ENCODE results near the gene SYT1.

DNA sequence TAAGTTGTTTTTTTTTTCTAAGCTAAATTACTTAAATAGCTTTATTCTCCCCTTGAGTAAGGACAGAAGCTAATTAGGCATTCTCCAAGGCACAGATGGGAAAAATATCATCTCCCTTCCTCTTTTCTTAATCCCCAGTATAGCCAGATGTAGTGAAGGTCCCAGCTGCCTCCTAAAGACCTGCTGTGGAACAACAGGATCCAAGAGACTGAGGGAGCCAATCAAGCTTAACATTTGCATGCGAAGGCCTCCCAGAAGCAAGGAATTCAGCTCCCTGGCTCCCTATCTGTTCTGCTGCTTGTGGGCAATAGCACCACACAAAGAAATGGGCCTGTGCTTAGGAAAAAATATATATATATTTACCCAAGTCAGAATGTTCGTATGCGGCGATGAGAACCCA lies 255.2 kb downstream of the SYT1 start:
- TF ChIP-seq, protein P1, sequence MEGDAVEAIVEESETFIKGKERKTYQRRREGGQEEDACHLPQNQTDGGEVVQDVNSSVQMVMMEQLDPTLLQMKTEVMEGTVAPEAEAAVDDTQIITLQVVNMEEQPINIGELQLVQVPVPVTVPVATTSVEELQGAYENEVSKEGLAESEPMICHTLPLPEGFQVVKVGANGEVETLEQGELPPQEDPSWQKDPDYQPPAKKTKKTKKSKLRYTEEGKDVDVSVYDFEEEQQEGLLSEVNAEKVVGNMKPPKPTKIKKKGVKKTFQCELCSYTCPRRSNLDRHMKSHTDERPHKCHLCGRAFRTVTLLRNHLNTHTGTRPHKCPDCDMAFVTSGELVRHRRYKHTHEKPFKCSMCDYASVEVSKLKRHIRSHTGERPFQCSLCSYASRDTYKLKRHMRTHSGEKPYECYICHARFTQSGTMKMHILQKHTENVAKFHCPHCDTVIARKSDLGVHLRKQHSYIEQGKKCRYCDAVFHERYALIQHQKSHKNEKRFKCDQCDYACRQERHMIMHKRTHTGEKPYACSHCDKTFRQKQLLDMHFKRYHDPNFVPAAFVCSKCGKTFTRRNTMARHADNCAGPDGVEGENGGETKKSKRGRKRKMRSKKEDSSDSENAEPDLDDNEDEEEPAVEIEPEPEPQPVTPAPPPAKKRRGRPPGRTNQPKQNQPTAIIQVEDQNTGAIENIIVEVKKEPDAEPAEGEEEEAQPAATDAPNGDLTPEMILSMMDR (IDR thresholded peaks at IDR 0.05) = no peak
- no peak for TF ChIP-seq POLR2AphosphoS5 (IDR thresholded peaks at IDR 0.05)

Data from prostate gland (tissue), 2 donors.